GM12874 (cell line): ENCODE results near the gene KDM4F.

ENCODE experiments used
- CTCF ChIP-seq: IDR thresholded peaks from 2 replicates; pipeline ENCODE4 v1.5.1; 2011; ENCODE audit warnings: low read depth, mild to moderate bottlenecking, control low read depth, low read length, moderate library complexity; ENCODE audit not compliant: insufficient read depth

The KDM4F gene

GRCh38 chr11:95050595-95051202 is 1.5 kb downstream of the KDM4F start:
- TF ChIP-seq CTCF = no peak

GRCh38 chr11:95054356-95054755 is 5.1 kb downstream of the KDM4F start:
- no peak for TF ChIP-seq CTCF

GRCh38 chr11:95055283-95055897 is 6.2 kb downstream of the KDM4F start:
- no peak for TF ChIP-seq CTCF

GRCh38 chr11:95057959-95058358 is 8.7 kb downstream of the KDM4F start:
- TF ChIP-seq CTCF = no peak

- TF ChIP-seq CTCF = no peak
These were observed 9.4 kb downstream of the KDM4F start for GRCh38 chr11:95058621-95059020.

- no peak for TF ChIP-seq CTCF
These were observed 9.8 kb downstream of the KDM4F start for GRCh38 chr11:95059046-95059445.

GRCh38 chr11:95065336-95065735 is 16.1 kb downstream of the KDM4F start:
- no peak for TF ChIP-seq CTCF
